KOPT-K1 (cell line): ENCODE measurements around the gene AATF.

Experiments
- H3K27ac ChIP-seq: fragments of 200-600 bp; sonication (generic); 2 replicates; pipeline ENCODE4 v1.5.1; 2016; ENCODE audit warnings: antibody characterized with exemption, mild to moderate bottlenecking, low read depth, low read length; ENCODE audit not compliant: poor library complexity, severe bottlenecking
- H3K36me3 ChIP-seq: fragments of 200-600 bp; sonication (generic); 2 replicates; pipeline ENCODE4 v1.5.1; 2017; ENCODE audit warnings: antibody characterized with exemption, mild to moderate bottlenecking, low read length, moderate library complexity; ENCODE audit not compliant: insufficient read depth
- H3K9me3 ChIP-seq: fragments of 200-600 bp; sonication (generic); 2 replicates; pipeline ENCODE4 v1.5.1; 2017; ENCODE audit warnings: antibody characterized with exemption, low read length, mild to moderate bottlenecking; ENCODE audit not compliant: insufficient read depth, poor library complexity, severe bottlenecking

Gene AATF

DNA sequence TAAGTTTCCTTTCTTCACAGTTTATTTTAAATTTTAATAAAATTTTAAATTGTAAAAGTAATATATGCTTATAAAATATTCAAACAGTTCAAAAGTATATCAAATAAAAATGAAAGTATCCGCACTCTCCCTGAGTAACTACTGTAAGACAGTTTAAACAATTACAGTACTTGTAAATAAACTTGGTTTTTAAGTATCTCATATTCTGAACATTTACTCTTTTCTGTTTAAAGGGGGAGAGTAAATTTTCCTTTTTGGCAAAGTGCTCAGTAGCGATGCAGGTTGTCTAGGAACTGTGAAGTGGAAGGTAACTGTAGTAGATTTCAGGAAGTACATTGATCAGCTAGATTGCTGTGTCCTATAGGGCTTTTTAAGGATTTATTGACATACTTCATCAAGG, 28.8 kb downstream of the AATF start:
- Histone ChIP-seq H3K27ac (no peak overlapping the region), H3K36me3 (peaks cover 49% of the 10 kb centered on the region), H3K9me3 (no peaks in the 10 kb centered on the region)

DNA sequence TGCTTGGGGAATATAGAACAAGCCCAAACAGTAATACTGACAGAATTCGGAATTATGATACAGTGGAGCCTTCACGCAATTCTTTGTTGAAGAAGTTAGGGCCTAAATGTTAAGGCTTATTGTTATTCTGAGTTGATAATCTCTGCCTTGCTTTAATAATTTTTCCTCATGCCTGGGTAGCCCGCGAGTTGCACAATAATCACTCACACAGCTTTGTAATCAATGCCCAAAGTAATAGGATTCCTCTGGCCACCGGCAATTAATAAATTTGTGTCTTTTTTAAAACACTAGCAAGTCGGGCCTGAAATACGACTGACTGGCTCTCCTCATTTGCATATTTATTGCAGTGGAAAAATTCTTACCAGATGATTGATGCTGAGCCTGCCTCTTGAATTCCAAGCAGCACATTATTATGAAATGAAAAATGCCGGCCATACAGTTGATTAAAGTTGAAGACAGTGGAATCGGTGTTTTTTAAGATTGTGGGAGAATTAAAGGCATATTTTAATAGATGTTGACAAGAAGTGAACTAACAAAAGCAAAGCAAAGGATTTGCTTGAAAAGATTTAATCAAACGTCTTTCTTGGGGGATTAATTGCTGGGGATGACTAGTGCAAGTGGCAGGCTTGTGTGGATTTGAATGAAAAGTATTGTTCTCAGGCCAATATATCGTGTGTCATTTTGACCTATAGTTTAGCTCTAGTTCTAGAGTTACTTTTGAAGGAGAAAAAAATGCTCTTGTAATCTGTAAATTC, 30.2 kb downstream of the AATF start:
- Histone ChIP-seq H3K36me3 (peaks cover 53% of the 10 kb centered on the region), H3K9me3 (no peaks in the 10 kb centered on the region), H3K27ac (no peak overlapping the region)

- no peaks in the 10 kb centered on the region for H3K9me3 ChIP-seq
- no peak overlapping the region for H3K27ac ChIP-seq
- H3K36me3 ChIP-seq: peaks cover 58% of the 10 kb centered on the region
Observed at GRCh38 chr17:36979565-36979941, 30.8 kb downstream of the AATF start.

DNA sequence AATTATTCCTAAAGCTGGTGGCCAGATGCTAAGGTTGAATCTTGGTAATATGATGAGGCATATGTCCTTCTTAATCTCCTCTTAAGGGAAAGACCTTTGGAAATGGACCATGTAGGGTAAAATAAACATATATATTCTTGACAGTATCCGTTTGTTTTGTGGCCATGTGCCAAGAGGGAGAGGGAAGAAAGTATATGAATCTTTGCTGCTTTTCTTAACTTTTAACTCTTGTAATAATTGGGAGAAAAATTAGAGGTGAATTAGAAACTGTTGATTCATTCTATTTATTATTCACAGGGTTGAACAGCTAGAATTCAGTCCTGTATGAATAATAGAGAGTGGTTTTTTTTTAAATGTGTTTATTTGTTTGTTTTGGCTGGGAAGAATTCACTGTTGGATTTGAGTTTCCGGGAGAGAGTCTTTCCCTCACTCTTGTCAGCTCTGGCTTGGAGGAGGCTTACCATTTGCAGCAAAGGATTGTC, 31.6 kb downstream of the AATF start:
- Histone ChIP-seq H3K9me3 (no peaks in the 10 kb centered on the region), H3K27ac (no peak overlapping the region), H3K36me3 (peaks cover 66% of the 10 kb centered on the region)

DNA sequence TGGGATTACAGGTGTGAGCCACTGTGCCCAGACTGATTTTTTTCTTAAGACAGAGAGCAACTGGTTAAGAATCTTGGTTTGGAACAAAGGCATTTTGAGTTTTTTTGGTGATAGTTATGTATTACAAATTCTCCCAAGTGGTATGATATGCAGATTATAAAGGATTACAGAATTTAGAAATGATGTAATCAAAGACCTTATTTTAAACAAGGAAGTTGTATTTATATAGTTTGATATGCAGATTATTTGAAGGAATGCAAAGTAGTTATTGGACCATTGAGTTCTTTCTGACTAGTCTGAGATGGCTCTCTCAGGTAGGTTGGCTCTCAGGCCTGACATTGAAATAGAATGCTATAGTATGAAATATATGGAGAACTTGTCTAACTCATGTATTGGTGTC, 34.9 kb downstream of the AATF start:
- H3K36me3 ChIP-seq: peaks cover 78% of the 10 kb centered on the region
- no peak overlapping the region for H3K27ac ChIP-seq
- no peaks in the 10 kb centered on the region for H3K9me3 ChIP-seq

- no peak overlapping the region for H3K27ac ChIP-seq
- H3K9me3 ChIP-seq: no peaks in the 10 kb centered on the region
- peaks cover 100% of the 10 kb centered on the region for H3K36me3 ChIP-seq
Observed at GRCh38 chr17:36989173-36989572, 40.4 kb downstream of the AATF start.

- Histone ChIP-seq H3K36me3 (peaks cover 100% of the 10 kb centered on the region), H3K27ac (no peak overlapping the region), H3K9me3 (peaks cover 8% of the 10 kb centered on the region)
Observed at GRCh38 chr17:36992701-36993100, 43.9 kb downstream of the AATF start.

DNA sequence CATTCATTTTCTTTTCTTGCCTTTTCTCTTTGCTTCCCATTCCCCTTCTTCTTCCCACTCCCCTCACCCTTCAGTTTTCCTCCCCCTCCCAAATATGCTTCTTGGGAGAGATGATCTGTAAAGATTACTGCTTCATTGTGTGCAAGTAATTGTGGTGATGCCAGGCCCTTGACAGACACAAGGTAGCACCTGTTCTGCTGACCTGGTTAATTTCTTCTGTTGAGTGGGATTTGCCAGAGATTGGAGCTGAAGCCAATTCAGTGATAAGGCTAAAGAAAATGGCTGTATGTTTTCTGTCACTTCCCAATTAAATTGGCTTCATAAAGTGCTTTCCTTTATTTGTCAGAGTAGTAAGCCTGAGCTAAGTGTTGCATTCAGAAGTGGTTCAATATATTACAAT, 44.5 kb downstream of the AATF start:
- Histone ChIP-seq H3K9me3 (peaks cover 8% of the 10 kb centered on the region), H3K36me3 (peaks cover 100% of the 10 kb centered on the region), H3K27ac (no peak overlapping the region)

DNA sequence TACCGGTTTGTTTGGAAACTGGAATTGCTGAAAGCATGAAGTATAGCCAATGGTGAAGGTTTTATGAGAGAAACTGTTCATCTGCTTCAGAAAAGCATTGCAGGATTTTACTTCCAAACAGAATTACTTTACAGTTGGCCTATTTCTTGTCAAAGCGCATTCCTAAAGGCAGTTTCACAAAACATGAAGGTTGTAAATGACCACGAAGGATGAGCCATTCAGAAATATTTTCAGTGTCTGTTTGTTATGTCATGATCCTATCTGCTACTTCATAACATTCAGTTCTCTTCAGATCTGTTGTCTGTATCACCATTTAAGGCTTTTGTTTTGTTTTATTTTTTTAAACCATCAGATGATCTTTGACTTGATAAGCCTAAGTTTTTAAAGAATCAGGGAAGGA, 45.7 kb downstream of the AATF start:
- no peak overlapping the region for H3K27ac ChIP-seq
- peaks cover 99% of the 10 kb centered on the region for H3K36me3 ChIP-seq
- peaks cover 8% of the 10 kb centered on the region for H3K9me3 ChIP-seq

DNA sequence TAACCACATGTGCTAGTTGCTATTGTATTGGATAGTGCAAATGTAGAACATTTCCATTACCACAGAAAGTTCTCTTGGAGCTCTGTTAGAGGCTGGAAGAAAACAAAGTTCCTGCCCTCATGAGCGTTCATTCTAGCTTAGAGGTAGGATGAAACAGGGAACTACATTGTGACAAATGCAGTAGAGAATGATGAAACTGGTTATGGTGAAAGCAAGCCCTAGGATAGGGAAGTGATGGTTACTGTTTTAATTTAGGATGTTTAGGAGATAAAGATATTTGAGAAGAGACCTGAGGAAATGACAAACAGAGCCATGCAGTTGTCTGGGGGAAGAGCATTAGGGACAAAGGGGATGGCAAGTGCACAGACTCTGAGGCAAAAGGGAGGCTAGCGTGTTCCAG, 50.7 kb downstream of the AATF start:
- Histone ChIP-seq H3K27ac (no peak overlapping the region), H3K36me3 (peaks cover 96% of the 10 kb centered on the region)

GRCh38 chr17:37016780-37017179, 68.0 kb downstream of the AATF start:
- peaks cover 62% of the 10 kb centered on the region for H3K36me3 ChIP-seq
- H3K27ac ChIP-seq: no peak overlapping the region
- no peaks in the 10 kb centered on the region for H3K9me3 ChIP-seq

More for the DNA sequence above, 50.7 kb downstream of the AATF start:
- peaks cover 29% of the 10 kb centered on the region for H3K9me3 ChIP-seq

DNA sequence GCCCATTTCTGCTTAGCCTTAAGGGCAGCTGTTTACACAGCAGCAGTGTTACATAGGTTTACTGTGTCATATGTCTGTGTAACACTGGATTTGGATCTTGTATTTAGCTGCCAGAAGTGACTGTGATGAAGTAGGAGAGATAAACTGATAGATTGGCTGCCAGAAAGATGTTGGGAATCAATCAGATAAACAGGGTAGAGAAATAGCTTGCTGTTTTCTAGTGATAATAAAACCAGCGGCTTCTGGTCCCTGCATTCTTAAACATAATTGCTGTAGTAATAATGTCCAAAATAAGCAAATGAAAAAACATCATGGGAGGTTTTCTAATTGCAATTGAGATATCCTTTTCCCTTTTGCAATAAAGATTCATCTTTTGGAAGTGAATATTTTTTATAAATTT, 68.7 kb downstream of the AATF start:
- Histone ChIP-seq H3K36me3 (peaks cover 62% of the 10 kb centered on the region), H3K27ac (no peak overlapping the region), H3K9me3 (no peaks in the 10 kb centered on the region)

GRCh38 chr17:37019117-37019740, 70.5 kb downstream of the AATF start:
- H3K36me3 ChIP-seq: peaks cover 65% of the 10 kb centered on the region
- H3K9me3 ChIP-seq: no peaks in the 10 kb centered on the region
- no peak overlapping the region for H3K27ac ChIP-seq

- Histone ChIP-seq H3K9me3 (no peaks in the 10 kb centered on the region), H3K27ac (no peak overlapping the region), H3K36me3 (peaks cover 70% of the 10 kb centered on the region)
Observed at GRCh38 chr17:37019741-37020129, 71.0 kb downstream of the AATF start.

- H3K9me3 ChIP-seq: no peaks in the 10 kb centered on the region
- H3K27ac ChIP-seq: no peak overlapping the region
- H3K36me3 ChIP-seq: peaks cover 71% of the 10 kb centered on the region
Observed at GRCh38 chr17:37024181-37024637, 75.5 kb downstream of the AATF start.

GRCh38 chr17:37025238-37025637, 76.5 kb downstream of the AATF start:
- H3K27ac ChIP-seq: no peak overlapping the region
- peaks cover 62% of the 10 kb centered on the region for H3K36me3 ChIP-seq
- no peaks in the 10 kb centered on the region for H3K9me3 ChIP-seq
